DMS53 treated with DMSO at 0.1 percent for 48 hours (cell line): ENCODE measurements around the gene CSNK1G1.
A peak's percentile ranks its signal among the peaks of the same experiment; 100 is the strongest.

Source experiments
- DNase-seq: peaks from one replicate; lab custom pipeline; 2025; ENCODE audit not compliant: unreplicated experiment; lab: John Stamatoyannopoulos, UW

CSNK1G1 gene

DNA sequence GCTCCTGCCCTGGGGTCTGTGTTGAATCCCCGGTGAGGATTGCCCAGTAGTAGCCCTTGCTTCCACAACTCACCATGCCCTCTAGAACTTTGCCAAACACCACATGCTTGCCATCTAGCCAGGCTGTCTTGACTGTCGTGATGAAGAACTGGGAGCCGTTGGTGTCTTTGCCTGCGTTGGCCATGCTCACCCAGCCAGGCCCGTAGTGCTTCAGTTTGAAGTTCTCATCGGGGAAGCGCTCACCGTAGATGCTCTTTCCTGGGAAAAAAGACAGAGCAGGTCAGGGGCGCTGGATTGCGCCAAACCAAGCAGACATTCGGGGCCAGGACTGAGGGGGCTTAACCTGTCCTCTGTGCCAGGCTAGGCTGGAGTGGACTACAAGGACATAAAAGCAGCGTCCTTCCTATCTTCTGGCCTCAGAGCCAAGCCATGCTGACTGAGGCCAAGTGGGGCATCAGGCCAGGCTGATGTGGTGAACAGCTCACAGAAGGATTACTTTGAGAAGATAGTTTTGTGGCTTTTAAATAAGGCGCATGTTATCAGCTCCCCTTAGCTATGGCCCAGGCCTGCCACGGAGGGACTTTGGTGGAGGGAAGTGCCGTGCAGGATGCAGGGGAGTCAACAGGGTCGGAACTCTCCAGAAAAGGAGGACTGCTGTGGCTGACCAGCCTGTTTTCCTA lies 199.2 kb downstream of the CSNK1G1 start:
- no peak for DNase-seq

DNA sequence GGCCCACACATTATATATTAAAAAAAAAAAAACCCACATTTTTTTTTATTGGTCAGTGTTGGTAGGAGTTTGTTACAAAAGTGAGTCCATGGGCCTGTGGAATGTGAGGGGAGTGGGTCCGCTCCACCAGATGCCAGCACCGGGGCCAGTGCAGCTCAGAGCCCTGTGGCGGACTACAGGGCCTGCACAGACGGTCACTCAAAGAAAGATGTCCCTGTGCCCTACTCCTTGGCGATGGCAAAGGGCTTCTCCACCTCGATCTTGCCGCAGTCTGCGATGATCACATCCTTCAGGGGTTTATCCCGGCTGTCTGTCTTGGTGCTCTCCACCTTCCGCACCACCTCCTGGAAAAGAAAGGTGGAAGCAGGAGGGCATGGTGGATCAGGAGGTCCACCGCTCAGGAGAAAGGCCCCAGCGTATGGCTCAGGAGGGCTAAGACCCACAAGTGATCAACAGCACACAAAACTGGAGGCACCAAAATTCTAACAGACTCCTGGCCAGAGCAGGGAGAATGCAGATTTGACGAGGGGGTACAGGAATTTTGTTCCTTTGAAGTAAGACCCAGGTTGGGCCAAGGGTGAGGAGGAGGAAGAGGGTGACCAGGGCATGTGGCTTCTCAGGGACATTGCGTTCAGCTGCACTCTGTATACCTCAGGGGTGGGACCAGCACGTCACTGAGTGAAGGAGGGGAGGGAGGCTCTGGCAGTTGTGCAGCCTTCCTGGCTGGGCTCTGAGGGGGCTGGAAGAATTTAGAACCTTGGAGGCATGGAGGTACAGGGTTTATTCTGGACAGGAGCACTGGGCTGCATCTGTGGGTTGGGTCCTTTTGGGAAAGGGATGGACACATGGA lies 199.9 kb downstream of the CSNK1G1 start:
- no peak for DNase-seq

- peak; percentile 80 for DNase-seq
Measured at GRCh38 chr15:64153480-64154367, 202.2 kb downstream of the CSNK1G1 start.

GRCh38 chr15:64152507-64153387 lies 203.2 kb downstream of the CSNK1G1 start:
- peak; percentile 27 for DNase-seq

- DNase-seq: no peak
Measured at GRCh38 chr15:64151727-64152506, 204.1 kb downstream of the CSNK1G1 start, which contains the start of gene SNX22. TSS of gene SNX22 (plus strand) at chr15:64151731. CDS start at chr15:64151776, 45 bp downstream.

GRCh38 chr15:64149893-64150578 lies 205.9 kb downstream of the CSNK1G1 start:
- no peak for DNase-seq

- no peak for DNase-seq
Measured at GRCh38 chr15:64149424-64149823, 206.5 kb downstream of the CSNK1G1 start.

- DNase-seq: no peak
Measured at GRCh38 chr15:64148581-64148980, 207.4 kb downstream of the CSNK1G1 start.

GRCh38 chr15:64148168-64148567 lies 207.8 kb downstream of the CSNK1G1 start:
- no peak for DNase-seq

- no peak for DNase-seq
Measured at GRCh38 chr15:64146885-64147681, 208.9 kb downstream of the CSNK1G1 start.

DNA sequence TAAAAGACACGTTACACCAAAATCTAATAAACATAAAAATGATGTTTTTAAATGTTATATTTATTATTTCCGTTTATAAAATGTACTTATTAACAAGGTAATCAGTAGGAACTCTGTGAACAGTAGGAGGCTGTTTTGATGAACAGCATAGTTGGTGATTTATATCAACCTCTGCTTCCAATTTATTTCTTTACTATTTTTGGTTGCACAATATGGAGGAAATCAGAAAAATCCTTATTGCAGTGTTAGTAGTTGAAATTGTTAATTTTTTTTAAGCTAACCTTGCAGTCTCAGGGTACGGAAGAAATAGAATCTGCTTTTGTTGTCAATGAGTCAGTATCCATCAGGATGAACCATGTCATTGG lies 209.5 kb downstream of the CSNK1G1 start:
- no peak for DNase-seq

GRCh38 chr15:64146041-64146440 lies 209.9 kb downstream of the CSNK1G1 start:
- DNase-seq: no peak

DNA sequence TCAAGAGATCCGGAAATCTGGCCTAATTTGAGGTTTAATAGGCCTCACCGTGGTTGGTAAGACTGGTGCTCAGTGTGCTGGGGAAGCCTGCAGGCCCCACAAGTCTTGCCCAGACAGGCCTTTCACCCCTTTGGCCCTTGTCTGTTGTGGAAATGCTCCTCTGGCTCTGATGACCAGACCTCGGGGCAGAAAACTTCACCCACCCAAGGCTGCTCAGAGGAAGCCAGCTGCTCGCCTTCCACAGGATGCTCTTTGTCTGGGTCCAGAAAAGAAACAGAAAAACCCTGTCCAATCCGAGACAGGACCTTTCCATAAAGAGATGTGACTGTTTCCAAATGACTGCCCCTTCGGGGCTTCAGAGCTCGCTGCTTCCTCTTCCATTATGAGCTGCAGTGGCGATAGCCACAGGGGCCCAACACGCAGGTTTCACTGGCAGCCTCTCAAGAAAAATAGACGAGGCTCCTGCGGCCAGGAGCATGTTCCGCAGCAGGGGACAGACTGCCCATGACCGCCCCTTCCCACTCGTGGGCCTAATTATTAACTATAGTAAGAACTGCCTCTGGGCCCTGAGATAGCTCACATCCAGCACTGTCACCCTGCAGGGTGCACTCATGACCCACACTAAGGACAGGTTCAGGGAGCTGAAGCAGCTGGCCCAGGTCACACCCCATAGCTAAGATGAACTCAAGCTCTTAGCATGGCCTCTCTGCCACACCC lies 211.2 kb downstream of the CSNK1G1 start:
- no peak for DNase-seq

- DNase-seq: no peak
Measured at GRCh38 chr15:64144192-64144564, 211.8 kb downstream of the CSNK1G1 start.

- no peak for DNase-seq
Measured at GRCh38 chr15:64143276-64143675, 212.7 kb downstream of the CSNK1G1 start.

GRCh38 chr15:64141798-64142512 lies 214.0 kb downstream of the CSNK1G1 start:
- DNase-seq: no peak

DNA sequence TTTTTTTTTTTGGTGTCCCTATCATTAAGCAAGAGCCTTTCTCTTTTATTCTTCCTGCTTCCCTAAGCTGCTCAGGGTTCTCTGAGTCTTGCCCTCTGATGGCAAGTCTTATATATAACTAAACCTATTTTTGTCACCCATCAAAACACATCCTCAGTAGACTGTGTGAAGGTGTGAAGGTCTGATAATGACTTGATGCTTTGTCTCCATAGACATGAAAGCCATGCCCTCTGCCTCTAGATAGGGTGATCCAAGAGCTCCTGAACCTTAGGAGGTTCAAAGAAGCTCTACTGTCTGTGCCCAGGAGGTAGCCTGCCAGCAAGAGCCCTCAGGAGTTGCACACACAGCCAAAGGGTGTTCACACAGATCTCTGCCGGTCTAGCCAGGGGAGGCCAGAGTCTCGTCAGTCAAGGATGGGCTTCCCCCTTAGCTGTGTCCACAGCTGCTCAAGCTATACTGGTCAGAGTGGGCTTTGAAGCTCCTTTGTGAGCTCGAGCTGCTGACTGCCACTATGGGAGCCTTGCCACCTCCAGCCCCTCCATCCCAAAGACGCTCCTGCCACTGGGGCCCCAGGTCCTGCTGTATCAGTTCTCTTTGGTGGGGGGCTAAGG lies 217.5 kb downstream of the CSNK1G1 start:
- DNase-seq: no peak
